Fibroblast of mammary gland (primary cell): ENCODE measurements around the gene GTPBP8.

Source experiments
- DNase-seq: peaks from one replicate; pipeline ENCODE4 v3.0.0-alpha.2; 2010; ENCODE audit warnings: low read depth
- H3K4me3 ChIP-seq: 2 replicates; pipeline ENCODE4 v1.5.1; 2011; ENCODE audit warnings: low read depth, mild to moderate bottlenecking, low read length, moderate library complexity; ENCODE audit not compliant: control insufficient read depth
- CTCF ChIP-seq: conservative IDR thresholded peaks from 2 replicates; pipeline ENCODE4 v1.5.1; 2011; ENCODE audit warnings: low read depth, low read length, inconsistent platforms; ENCODE audit not compliant: control insufficient read depth, insufficient read depth

GTPBP8 gene

GRCh38 chr3:113051302-113051711 lies 60.5 kb downstream of the GTPBP8 start:
- peak; percentile 85 for DNase-seq
- peak; percentile 85 for TF ChIP-seq CTCF
- no peak overlapping the region for H3K4me3 ChIP-seq
